GM19328 (cell line): ENCODE data around the gene RAB3D.
A peak's percentile ranks its signal among the peaks of the same experiment; 100 is the strongest.
"Not testable (repeated sequence)": the region's sequence is repeated elsewhere in the genome, so short reads cannot be mapped to it uniquely, and the experiment has no call there.

Source experiments
- ATAC-seq: cut with Tn5 transposase; IDR thresholded peaks from one replicate; pipeline ENCODE4 v1.9.1; 2021; ENCODE audit warnings: mild to moderate bottlenecking, moderate library complexity; ENCODE audit not compliant: unreplicated experiment

RAB3D gene, protein sequence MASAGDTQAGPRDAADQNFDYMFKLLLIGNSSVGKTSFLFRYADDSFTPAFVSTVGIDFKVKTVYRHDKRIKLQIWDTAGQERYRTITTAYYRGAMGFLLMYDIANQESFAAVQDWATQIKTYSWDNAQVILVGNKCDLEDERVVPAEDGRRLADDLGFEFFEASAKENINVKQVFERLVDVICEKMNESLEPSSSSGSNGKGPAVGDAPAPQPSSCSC

DNA sequence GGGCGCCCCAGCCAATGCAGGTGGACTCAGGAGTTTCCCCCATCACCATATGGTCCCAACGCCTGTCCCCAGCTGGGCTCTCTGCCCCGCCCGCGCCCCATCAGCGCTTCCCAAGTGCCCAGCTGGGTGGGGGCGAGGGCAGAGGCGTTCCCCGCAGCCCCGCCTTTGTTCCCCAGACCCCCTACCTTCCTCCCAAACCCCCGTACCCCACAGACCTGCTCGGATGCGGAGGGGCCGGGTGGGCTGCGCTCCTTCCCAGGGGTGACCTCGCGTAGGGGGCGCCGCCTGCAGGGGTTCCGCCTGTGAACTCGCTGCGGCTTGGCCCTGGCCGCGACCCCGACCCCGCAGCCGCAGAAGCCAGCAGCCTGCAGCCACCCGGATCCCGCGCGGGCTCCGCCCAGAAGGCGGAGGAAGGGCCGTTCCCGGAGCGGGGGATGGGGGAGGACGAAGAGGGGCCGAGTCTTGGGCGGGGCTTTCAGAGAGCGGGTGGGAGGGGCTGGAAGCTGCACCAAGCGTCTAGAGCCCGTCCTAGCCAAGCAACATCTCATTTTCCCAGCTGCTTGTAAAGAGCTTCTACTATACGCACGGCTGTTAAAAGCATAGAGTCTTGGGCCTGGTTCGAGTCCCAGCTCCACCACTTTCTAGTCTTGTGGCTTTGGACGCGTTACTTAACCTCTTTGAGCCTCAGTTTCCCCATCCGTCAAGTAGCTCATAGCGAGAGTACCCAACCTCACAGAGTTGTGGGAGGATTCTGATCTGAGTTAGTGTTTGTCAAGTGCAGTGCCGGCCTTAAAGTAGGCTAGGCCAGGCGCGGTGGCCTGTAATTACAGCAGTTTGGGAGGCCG lies at the start of gene RAB3D:
TSS of gene RAB3D (minus strand) at position 404 of the 845 bp plus-strand sequence. CDS start 2,258 bp downstream, outside the sequence.
- ATAC-seq = peak; percentile 59

DNA sequence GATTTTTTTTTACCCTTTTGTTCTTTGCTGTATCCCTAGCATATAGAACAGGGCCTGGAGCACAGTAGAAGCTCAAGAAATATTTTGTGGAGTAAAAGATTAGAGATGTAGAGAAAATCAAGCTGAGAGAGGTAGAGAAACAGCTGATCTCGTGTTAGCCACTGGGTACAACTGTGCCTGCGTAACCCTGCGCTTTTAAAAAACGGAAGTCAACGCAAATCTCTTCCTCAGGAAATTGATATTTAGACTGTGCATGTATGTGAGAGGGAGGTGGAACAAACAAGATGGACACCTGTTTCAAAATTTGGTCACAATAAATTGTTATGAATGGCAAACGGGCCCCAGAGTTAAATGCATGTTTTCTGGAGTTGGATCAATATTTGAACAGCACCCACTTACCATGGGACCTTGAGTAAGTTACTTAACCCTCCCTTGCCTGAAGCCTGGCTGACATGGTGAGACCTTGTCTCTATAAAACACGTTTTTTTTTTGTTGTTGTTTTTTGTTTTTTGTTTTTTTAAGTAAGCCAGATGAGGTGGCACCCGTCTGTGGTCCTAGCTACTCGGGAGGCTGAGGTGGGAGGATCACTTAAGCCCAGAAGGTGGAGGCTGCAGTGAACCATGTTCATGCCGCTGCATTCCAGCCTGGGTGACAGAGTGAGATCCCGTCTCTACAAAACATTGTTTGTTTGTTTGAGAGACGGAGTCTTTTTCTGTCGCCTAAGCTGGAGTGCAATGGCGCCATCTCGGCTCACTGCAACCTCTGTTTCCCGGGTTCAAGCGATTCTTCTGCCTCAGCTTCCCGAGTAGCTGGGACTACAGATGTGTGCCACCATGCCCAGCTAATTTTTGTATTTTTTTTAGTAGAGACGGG lies 47.9 kb upstream of the RAB3D start:
- no peak for ATAC-seq

DNA sequence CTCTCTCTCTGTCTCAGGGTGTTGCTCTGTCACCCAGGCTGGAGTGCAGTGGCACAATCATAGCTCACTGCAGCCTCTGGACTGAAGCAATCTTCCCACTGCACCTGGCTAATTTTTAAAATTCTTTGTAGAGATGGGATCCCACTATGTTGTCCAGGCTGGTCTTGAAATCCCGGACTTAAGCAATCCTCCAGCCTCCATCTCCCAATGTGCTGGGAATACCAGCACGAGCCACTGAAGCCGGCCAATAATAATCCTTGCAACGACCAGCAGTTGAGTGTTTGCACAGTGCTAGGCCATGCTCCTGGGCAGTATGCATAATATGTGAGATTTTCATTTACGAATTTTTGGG lies 45.3 kb upstream of the RAB3D start:
- no peak for ATAC-seq

DNA sequence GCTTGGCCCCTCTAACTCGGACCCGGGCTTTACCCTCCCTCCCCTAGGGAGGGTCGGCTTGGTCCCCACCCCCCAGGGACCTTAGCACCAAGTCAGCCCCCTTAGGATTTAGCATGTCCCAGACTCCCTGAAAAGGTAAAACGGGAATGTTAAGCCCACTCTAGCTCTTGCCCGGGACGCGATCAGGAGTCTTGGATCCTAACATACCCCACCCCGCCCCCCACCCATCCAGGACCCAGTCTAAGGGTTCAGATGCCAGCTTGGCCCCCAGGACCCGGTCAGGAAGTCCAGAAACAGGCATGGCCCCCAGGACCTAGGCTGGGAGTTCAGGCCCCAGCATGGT lies 44.2 kb upstream of the RAB3D start:
- no peak for ATAC-seq

DNA sequence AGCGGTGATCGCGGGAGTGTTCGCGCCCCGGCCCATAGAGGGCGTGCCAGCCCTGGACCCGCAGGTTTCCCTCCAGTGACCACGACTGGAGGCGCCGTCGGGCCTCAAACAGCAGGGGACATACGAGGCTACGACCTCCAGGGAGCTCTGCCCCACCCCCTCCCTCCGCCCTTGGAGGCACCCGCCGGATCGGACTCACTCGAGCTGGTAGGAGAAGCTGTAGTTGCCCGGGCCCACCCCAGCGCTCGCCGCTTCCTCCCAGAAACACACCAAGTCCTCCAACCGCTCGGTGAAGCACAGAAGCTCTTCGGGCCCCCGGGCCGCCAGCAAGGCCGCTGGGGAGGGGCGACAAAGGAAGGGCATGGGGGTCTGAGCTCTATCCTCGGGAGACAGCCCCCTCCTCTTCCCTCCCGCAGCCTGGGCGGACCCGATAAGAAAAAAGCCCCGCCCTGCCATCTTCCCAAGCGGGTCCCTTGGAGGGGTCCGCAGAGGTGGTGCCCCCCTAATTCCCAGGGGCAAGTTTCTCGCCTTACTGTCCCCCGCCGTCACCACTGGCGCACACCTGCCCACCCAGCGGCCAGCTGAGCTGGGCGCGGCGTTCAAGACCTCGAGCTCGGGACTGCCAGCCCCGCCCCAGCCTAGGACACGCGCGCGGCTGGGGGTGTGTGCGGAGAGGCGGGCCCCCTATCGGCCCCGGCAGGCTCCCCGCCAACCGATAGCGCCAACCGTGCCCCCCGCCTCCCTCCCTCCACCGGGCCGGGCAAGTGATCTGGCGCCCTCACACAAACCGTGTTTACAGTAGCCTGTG lies 43.6 kb upstream of the RAB3D start:
- no peak for ATAC-seq

DNA sequence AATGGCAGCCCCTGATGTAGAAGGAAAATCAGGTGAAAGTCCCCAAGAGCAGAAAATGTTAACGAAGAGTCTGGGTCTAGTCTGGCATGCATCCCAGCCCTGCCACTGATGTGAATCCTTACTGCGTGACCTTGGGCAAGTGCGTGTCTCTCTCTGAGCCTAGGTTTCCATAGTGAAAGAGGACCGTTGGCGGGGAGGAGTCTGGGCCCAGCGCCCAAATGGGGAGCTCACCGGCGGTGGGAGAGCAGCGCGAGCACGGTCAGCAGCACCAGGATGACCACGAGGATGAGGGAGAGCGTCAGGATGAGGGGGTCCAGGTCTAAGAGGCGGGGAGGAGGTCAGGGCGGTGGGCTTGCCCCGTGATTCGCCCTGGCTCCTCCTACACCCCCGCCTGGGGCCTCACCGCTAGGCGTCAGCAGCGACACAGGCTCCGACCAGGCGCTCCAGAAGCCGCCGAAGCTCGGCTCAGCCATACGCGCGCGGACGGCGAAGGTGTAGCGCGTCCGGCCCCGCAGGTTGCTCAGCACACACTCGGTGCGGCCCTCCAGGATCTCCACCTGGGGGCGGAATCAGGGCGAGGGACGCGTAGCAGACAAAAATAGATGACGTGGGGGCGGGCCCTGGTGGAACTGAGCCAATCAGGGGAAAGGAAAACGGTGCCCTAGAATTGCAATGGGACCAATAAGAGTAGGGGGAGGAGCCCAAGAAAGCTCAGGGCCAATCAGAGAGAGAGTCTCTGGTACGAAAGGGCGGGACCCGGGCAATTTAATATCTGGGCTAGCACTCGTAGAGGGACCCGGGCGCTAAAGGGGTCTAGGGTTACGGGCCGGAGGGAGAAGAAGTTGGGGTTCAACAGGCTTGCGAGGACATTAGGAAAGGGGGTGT lies 41.4 kb upstream of the RAB3D start:
- ATAC-seq = peak; percentile 73

DNA sequence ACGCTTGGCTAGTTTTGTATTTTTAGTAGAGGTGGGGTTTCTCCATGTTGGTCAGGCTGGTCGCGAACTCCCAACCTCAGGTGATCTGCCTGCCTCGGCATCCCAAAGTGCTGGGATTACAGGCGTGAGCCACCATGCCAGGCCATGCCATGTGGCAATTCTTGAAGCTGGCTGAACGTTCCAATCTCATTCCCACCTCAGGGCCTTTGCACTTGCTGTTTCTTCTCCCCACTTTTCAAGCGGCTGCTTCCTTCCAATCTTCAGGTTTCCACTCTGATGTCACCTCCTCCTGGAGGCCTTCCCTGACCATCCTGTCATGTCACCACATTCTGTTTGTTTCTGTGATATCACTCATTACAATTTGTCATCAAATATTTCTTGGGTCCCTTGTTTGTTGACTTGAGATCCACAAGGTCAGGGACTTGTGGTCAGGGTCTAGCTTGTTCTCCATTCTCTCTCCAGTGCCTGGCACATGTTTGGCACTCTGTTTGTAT lies 40.4 kb upstream of the RAB3D start:
- ATAC-seq = no peak

DNA sequence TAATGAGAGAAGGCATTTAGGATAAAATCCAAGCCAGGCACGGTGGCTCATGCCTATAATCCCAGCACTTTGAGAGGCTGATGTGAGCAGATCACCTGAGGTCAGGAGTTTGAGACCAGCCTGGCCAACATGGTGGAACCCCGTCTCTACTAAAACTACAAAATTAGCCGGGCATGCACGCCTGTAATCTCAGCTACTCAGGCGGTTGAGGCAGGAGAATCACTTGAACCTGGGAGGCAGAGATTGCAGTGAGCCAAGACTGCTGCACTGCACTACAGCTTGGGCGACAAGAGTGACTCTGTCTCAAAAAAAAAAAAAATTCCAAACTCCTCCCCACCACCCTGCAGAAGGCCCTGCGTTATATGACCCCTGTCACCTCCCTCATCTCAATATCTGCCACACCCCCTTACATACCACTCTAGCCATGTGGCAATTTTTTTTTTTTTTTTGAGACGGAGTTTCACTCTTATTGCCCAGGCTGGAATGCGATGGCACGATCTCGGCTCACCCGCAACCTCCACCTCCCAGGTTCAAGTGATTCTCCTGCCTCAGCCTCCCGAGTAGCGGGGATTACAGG lies 39.9 kb upstream of the RAB3D start:
- not testable (repeated sequence) for ATAC-seq

DNA sequence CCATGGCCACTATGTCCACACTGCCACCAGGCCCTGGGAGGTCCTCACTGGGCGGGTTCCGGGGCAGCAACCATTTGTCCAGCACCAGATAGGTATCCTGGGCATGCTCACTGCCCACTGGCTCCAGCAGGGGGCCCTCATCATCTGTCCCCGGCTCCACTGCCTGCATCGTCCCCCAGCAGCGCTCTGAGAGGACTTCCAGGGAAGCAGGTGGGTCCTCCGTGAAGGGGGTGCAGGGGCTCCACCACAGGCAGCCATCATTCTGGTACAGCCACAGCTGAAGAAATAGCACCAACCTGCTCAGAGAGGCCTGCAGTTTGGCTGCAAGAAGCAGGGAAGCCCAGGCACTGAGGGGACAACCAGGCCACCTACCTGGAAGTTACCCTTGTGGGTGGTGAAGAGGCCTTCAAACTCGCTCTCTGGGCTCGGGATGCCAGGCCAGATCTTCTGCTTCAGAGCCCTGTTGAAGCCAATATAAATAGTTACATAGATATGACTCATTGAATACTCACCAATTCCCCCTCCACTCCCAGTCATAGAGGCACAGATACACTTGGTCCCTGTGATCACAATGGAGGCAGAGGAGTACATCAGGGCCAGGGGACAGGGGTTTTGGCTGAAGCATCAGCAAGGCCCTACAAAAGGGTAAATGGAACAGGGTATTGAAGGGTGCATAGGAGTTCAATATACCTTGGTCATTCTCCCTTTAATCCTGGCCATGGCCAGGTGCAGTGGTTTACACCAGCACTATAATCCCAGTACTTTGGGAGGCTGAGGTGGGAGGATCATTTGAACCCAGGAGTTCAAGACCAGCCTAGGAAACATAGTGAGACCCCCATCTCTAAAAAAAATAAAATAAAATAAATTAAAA lies 39.1 kb upstream of the RAB3D start:
- no peak for ATAC-seq

DNA sequence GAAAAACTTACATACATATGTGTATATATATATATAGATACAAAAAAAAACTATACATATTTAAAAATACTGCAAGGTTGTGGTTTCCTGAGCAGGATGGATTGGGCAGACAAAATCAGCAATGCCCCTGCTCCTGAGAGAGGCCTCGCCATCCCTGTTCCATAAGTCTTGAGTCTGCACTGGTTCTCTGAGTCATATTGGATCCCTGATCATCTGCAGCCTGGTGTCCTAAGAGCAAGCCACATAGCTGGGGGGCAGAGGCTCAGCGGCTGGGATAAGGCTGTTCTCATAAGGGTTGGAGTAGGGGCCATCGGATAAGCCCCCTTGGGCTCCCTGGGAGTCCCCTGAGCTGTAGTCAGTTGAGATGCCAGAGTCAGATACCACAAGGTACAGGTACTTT lies 38.3 kb upstream of the RAB3D start:
- no peak for ATAC-seq

DNA sequence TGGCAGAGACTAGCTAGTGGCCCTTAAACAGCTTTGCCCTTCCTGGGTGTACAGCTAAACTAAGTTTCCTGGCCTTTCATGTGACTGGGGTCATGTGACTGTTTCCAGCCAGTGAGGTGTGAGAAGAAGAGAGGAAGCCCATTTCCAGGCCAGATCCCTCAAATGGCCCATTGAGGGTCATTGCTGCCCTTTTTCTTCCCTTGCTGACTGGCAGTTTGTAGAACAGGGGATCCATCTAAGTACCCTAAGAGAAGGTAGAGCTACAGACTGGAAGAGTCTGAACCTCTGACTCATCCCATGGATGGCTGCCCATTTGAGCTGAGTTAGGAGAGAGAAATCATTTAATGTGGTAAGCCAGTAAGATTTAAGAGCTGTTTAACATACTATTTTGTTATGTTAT lies 37.8 kb upstream of the RAB3D start:
- ATAC-seq = no peak

DNA sequence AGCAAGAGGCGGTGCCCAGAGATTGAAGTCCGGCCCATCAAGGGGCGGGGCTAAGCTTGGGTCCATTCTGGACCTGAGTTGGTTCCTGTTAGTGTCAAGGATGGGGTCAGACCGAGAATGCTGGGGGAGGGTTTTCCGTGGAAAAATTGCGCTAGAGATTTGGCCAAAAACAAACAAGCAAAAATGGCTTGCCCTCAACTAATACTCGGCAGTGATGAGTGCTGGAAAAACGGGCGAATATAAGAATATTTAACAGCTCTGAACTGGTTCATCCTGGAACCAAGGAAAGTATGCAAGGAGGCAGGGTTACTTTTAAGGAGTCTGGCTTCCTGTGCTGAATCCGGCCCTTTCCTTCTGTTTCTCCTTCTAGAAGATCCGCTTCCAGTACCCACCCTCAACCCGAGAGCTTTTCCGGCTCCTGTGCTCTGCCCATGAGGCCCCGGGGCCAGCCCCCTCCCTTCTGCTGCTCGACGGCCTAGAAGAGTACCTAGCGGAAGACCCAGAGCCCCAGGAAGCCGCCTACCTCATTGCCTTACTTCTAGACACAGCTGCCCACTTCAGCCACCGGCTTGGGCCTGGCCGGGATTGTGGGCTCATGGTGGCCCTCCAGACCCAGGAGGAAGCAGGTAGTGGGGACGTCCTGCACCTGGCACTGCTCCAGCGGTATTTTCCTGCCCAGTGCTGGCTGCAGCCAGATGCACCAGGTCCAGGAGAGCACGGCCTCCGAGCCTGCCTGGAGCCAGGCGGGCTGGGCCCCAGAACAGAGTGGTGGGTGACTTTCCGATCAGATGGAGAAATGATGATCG lies 35.9 kb upstream of the RAB3D start:
- ATAC-seq = no peak

DNA sequence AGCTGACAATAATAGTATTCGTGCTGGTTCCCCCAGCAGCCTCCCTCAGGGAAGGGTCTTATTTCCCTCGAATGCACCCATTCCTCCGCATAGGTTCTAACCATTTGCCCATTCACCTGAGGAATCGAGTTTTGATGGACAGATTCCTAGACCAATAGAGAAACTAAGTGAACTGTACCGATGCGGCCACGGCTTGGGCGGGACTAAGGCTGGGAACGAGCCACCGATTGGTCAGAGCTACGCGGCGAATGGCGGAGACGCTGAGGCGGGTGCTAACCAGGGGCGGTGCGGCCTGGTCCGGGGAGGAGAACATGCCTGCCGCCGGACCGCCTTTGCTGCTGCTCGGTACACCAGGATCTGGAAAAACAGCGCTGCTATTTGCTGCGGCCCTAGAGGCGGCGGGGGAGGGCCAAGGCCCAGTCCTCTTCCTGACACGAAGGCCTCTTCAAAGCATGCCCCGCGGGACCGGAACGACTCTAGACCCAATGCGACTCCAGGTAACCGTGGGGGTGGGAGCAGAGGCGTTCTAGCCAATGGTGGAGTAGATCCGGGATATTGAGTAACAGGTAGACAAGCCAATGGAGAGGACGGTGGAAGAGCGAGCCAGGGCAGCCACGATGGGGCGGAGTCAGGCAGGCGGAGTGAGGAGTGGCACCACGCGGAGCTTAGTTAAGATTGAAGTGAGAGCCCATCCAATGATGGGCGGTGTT lies 35.1 kb upstream of the RAB3D start, which contains the start of gene SWSAP1:
TSS of gene SWSAP1 (plus strand) at position 234 of the 710 bp plus-strand sequence. CDS start at position 249, 15 bp downstream.
- peak; percentile 82 for ATAC-seq

DNA sequence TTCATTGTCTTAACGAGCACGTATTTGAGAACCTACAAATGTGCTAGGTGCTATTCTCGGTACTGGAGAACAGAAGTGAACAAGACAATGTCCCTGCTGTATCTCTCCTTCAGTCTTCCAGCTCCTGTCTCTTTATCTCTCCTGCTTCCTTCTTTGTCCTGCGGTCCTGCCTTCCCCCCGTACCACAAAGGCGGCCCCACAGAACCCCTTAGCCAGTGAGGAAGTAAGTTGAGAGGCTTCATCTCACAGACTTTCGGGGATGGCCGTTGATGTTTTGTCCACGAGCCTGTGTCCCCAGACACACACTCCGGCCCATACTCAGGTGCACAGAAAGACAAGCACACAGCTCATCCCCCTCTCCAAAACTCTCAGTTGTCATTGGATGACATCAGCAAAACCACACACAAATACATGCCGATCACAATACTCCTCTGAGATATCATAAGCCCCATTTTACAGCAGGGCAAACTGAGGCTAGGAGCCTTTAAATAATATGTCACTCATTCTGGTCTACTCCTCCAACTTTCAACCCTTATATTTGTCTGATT lies 34.5 kb upstream of the RAB3D start:
- ATAC-seq = no peak

DNA sequence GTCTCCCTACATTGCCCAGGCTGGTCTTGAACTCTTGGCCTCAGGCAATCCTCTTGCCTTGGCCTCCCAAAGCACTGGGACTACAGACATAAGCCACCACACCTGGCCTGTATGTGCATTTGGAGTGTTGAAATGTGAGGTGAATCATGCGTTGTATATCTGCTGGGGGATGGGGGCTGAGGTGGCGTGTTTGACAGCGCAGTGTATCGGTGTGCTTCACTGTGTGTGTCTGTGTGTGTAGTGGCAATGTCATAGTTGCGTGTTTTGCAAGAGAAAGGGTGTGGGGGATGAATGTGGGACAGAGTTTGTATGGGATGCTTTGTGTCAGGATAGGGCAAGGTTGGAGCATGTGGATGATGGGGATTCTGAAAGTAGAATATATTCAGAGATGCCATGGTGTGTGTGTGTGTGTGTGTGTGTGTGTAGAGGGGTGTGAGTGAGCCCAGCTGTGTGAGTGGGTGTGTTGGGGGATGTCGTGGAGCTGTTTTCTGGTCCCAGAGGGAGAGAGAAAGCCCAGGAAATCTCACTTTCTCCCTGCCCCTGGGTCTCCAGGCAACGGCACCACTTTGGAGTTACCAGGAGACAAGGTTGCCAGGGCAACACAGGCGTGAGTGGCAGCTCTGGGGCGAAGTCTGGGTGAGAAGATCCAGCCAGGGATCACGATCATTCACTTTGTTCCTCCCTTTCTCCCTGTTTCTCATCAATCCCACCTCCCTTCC lies 33.9 kb upstream of the RAB3D start:
- ATAC-seq = no peak

DNA sequence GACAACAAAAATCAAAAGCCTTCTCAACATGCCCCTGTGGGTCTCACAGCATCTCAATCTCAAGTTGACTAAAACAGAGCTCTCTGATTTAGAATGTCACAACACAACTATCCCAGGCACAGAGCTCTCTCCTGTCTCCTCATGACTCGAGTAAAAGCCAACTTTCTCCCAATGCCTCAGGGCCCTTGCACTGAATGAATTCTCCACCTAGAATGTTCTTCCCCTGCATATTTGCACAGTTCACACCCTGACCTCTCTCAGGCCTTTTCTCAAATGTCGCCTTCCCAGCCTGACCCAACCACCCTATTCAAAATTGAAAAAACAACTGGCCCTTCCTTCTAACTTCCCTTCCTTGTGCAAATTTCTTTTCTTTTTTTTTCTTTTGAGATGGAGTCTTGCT lies 31.3 kb upstream of the RAB3D start:
- ATAC-seq = no peak
